HepG2 (cell line): ENCODE data around the gene TP63. TPM values are rescaled to one million over a fixed set of nuclear protein-coding genes. Genes with fewer than 3 reads are reported as not detected.

Source experiments
- ATAC-seq: fragments of 200-7000 bp; cut with Tn5 transposase; 3 replicates; pipeline ENCODE4 v1.9.1; 2020; ENCODE audit warnings: mild to moderate bottlenecking, moderate library complexity
- BruUV-seq: library from RNA; stranded (reverse); fragments of 400-500 nt; replicated peaks from 2 replicates; lab custom pipeline; 2021; lab: Mats Ljungman, UMichigan
- CTCF ChIA-PET: fragments of 300-600 bp; formaldehyde crosslinking; extraction: SDS; loops from one replicate; lab custom pipeline; 2021; ENCODE audit warnings: low total read pairs, inconsistent platforms, low intra/inter-chr PET ratio; lab: Yijun Ruan, JAX
- POLR2A ChIA-PET: fragments of 350-600 bp; sonication (Branson Sonifier 250); formaldehyde crosslinking; loops from one replicate; lab custom pipeline; 2020; ENCODE audit warnings: antibody characterized with exemption, inconsistent platforms; lab: Yijun Ruan, JAX
- DNase-seq: peaks from one replicate; pipeline ENCODE4 v3.0.0-alpha.2; 2015; ENCODE audit warnings: low spot score
- FAIRE-seq: peaks from 3 replicates; lab custom pipeline; 2011; peaks lifted over from hg19 to GRCh38; lab: Jason Lieb, UNC
- H2AFZ ChIP-seq: one replicate; pipeline ENCODE4 v1.6.1; 2011; ENCODE audit warnings: low read length, inconsistent platforms
- H3K27ac ChIP-seq: fragments of 300-600 bp; 3 replicates; pipeline ENCODE4 v1.8.0; 2011; ENCODE audit warnings: mixed run types, mild to moderate bottlenecking, mixed read lengths, low read length, inconsistent platforms; ENCODE audit not compliant: insufficient read depth; ENCODE audit errors: extremely low read length
- H3K27me3 ChIP-seq, 2 experiments: fragments of 200-600 bp in 1 of 2; 2 replicates in 1 of 2; 3 replicates in 1 of 2; pipeline versions ENCODE4 v1.6.0 to v1.8.0; 2011; ENCODE audit warnings: low read length in 2 of 2, mild to moderate bottlenecking in 2 of 2, moderate library complexity in 2 of 2, inconsistent platforms in 1 of 2; ENCODE audit not compliant: insufficient read depth in 2 of 2, control insufficient read depth in 1 of 2
- H3K36me3 ChIP-seq, 2 experiments: fragments of 200-600 bp in 1 of 2; replicated peaks in 1 of 2; 2 replicates in 1 of 2; 3 replicates in 1 of 2; pipeline versions ENCODE4 v1.5.1 to v1.8.0; 2011; ENCODE audit warnings: low read length in 2 of 2, inconsistent platforms in 1 of 2; ENCODE audit not compliant: insufficient read depth in 2 of 2, control insufficient read depth in 1 of 2
- H3K4me1 ChIP-seq: 2 replicates; pipeline ENCODE4 v1.5.1; 2012; ENCODE audit warnings: low read length, inconsistent platforms; ENCODE audit not compliant: insufficient read depth
- H3K4me2 ChIP-seq: 2 replicates; pipeline ENCODE4 v1.6.0; 2011; ENCODE audit warnings: low read depth, low read length, inconsistent platforms
- H3K4me3 ChIP-seq, 3 experiments: fragments of 200-600 bp in 1 of 3; sonication (generic), shearing (Covaris generic) in 1 of 3; replicated peaks in 1 of 3; 2 replicates each; pipeline ENCODE4 v1.5.1; 2011 to 2016; ENCODE audit warnings: low read length in 3 of 3, inconsistent platforms in 2 of 3, low read depth in 2 of 3, mild to moderate bottlenecking in 2 of 3, control low read depth in 1 of 3, mixed read lengths in 1 of 3; ENCODE audit not compliant: insufficient read depth in 1 of 3
- H3K79me2 ChIP-seq: one replicate; pipeline ENCODE4 v1.6.1; 2011; ENCODE audit warnings: low read length, inconsistent platforms; ENCODE audit not compliant: insufficient read depth
- H3K9ac ChIP-seq: 2 replicates; pipeline ENCODE4 v1.6.0; 2011; ENCODE audit warnings: mild to moderate bottlenecking, low read depth, low read length, inconsistent platforms; ENCODE audit not compliant: insufficient read depth
- H3K9me3 ChIP-seq: 2 replicates; pipeline ENCODE4 v1.5.1; 2012; ENCODE audit warnings: mild to moderate bottlenecking, low read length
- H4K20me1 ChIP-seq: 2 replicates; pipeline ENCODE4 v1.6.0; 2011; ENCODE audit warnings: inconsistent platforms, mild to moderate bottlenecking, low read length, moderate library complexity; ENCODE audit not compliant: insufficient read depth
- ELF3 ChIP-seq: IDR thresholded peaks from 2 replicates; pipeline ENCODE4 v1.6.1; 2016; ENCODE audit warnings: missing genetic modification reagents, missing compliant biosample characterization
- GATAD2A ChIP-seq: IDR thresholded peaks from 2 replicates; pipeline ENCODE4 v1.6.1; 2016
- IKZF5 ChIP-seq: IDR thresholded peaks from 2 replicates; pipeline ENCODE4 v1.6.1; 2018; ENCODE audit warnings: missing genetic modification reagents, mild to moderate bottlenecking, missing compliant biosample characterization
- MATR3 ChIP-seq: sonication (generic); formaldehyde crosslinking; IDR thresholded peaks from 2 replicates; pipeline ENCODE4 v1.4.0; 2020; ENCODE audit warnings: missing genetic modification reagents
- MTA3 ChIP-seq: sonication (generic); formaldehyde crosslinking; IDR thresholded peaks from 2 replicates; pipeline ENCODE4 v1.4.0; 2020; ENCODE audit warnings: missing genetic modification reagents
- SIN3B ChIP-seq: fragments of 150-350 bp; IDR thresholded peaks from 2 replicates; pipeline ENCODE4 v1.6.1; 2014; ENCODE audit warnings: low read length
- SMC3 ChIP-seq: IDR thresholded peaks from 2 replicates; pipeline ENCODE4 v1.6.1; 2011; ENCODE audit warnings: low read length, improper control_type of control experiment
- TEAD2 ChIP-seq: sonication (generic); formaldehyde crosslinking; IDR thresholded peaks from 2 replicates; pipeline ENCODE4 v1.9.0; 2021; ENCODE audit warnings: missing genetic modification reagents
- TFDP1 ChIP-seq: IDR thresholded peaks from 2 replicates; pipeline ENCODE4 v1.6.1; 2016; ENCODE audit warnings: missing compliant biosample characterization, missing genetic modification reagents, borderline replicate concordance
- ZNF235 ChIP-seq: sonication (generic); formaldehyde crosslinking; IDR thresholded peaks from 2 replicates; pipeline ENCODE4 v1.8.1; 2023; ENCODE audit warnings: mild to moderate bottlenecking, missing genetic modification reagents, borderline replicate concordance
- ZNF496 ChIP-seq: sonication (generic); formaldehyde crosslinking; IDR thresholded peaks from 2 replicates; pipeline ENCODE4 v1.8.1; 2023; ENCODE audit warnings: mild to moderate bottlenecking, moderate library complexity, missing genetic modification reagents; ENCODE audit not compliant: insufficient replicate concordance
- ZNF562 ChIP-seq: sonication (generic); formaldehyde crosslinking; IDR thresholded peaks from 2 replicates; pipeline ENCODE4 v1.8.0; 2022; ENCODE audit warnings: missing genetic modification reagents, borderline replicate concordance
- ZNF576 ChIP-seq: sonication (generic); formaldehyde crosslinking; IDR thresholded peaks from 2 replicates; pipeline ENCODE4 v1.4.0; 2020; ENCODE audit warnings: mild to moderate bottlenecking, missing genetic modification reagents
- WGBS: methylation state at CpG from one replicate; pipeline ENCODE4 v1.1.6; 2017; ENCODE audit warnings: low lambda C conversion rate; 5-methylcytosine and 5-hydroxymethylcytosine counted together
- in situ Hi-C: cut with HindIII; loops from 2 replicates; pipeline ENCODE4 v1.10.0; 2017; ENCODE audit warnings: low pct_unique_long_range_greater_than_20kb; ENCODE audit not compliant: extremely low pct_ligation_motif_present
- intact Hi-C: fragments of 100-400 bp; cut with micrococcal nuclease; formaldehyde crosslinking; loops from one replicate; pipeline ENCODE4 v1.10.0; 2022; ENCODE audit not compliant: unreplicated experiment
- polyA plus RNA-seq, 8 experiments: library from polyadenylated mRNA; depleted of rRNA in 3 of 8; stranded (reverse) in 7 of 8; unstranded in 1 of 8; fragments of >200 nt; fragmentation: Illumina TruSeq in 4 of 8; extraction: Trizol in 4 of 8; gene quantifications; 2 replicates each; pipeline versions ENCODE4 v1.2.1 to v1.2.3, GENCODE V29; 2011 to 2016; ENCODE audit warnings: low read depth in 4 of 8, missing spikeins in 1 of 8, mixed read lengths in 1 of 8; ENCODE audit not compliant: insufficient read depth in 1 of 8
- total RNA-seq, 5 experiments: library from RNA; depleted of rRNA; stranded (reverse); fragments of >200 nt; fragmentation: Illumina TruSeq; extraction: Trizol; gene quantifications; 2 replicates each; pipeline ENCODE4 v1.2.3, GENCODE V29; 2016; ENCODE audit warnings: low read depth in 1 of 5

Gene TP63
- total and polyA plus RNA-seq, 2 of the 13 experiments (the other 11 are each of a cell fraction or from before 2014, with no cell fraction given): not detected

GRCh38 chr3:189909139-189909538 lies 277.9 kb downstream of the TP63 start:
- no peaks in the 10 kb centered on the region for H3K36me3 ChIP-seq
- 0 out of 2 replicates have a peak, but pooled peaks cover 1% of the 10 kb centered on the region for H3K4me1 ChIP-seq
- no peak overlapping the region for H3K9ac ChIP-seq
- H3K27me3 ChIP-seq: no peaks in the 10 kb centered on the region
- ChIA-PET POLR2A (no interaction called here), CTCF (no interaction called here)
- no TSS peak for BruUV-seq
- H3K79me2 ChIP-seq: no peaks in the 10 kb centered on the region
- no peak for ATAC-seq
- H4K20me1 ChIP-seq: no peaks in the 10 kb centered on the region
- intact Hi-C loops: no loop called here
- no peak overlapping the region for H3K4me2 ChIP-seq
- 10% methylated on average over 3 of the region's 3 CpGs for WGBS
- in situ Hi-C loops: no loop called here
- DNase-seq: no peak
- no peak overlapping the region for H2AFZ ChIP-seq
- H3K4me3 ChIP-seq: no peak overlapping the region
- H3K9me3 ChIP-seq: no peaks in the 10 kb centered on the region
- TF ChIP-seq ZNF576 (CRISPR knock-in tag): no peak
- no peak for TF ChIP-seq TEAD2 (CRISPR knock-in tag)
- no peak for TF ChIP-seq IKZF5 (CRISPR knock-in tag)
- TF ChIP-seq ZNF235 (CRISPR knock-in tag): no peak
- no peak for TF ChIP-seq MATR3 (CRISPR knock-in tag)
- TF ChIP-seq GATAD2A (CRISPR knock-in tag): no peak
- TF ChIP-seq ZNF562 (CRISPR knock-in tag): no peak
- TF ChIP-seq TFDP1 (CRISPR knock-in tag): no peak
- no peak for TF ChIP-seq SMC3
- no peak for TF ChIP-seq ELF3
- TF ChIP-seq MTA3 (CRISPR knock-in tag): no peak
- TF ChIP-seq ZNF496 (CRISPR knock-in tag): no peak
- TF ChIP-seq SIN3B: no peak
- no peak overlapping the region for H3K27ac ChIP-seq
- FAIRE-seq: no peak
